ENCODE results near the gene PDRG1. TPM values are rescaled to one million over a fixed set of nuclear protein-coding genes. Genes with fewer than 3 reads are reported as not detected.

PDRG1 gene
- total RNA-seq, 2 donors from 2014 or later: 13.1 to 19.3 TPM

DNA sequence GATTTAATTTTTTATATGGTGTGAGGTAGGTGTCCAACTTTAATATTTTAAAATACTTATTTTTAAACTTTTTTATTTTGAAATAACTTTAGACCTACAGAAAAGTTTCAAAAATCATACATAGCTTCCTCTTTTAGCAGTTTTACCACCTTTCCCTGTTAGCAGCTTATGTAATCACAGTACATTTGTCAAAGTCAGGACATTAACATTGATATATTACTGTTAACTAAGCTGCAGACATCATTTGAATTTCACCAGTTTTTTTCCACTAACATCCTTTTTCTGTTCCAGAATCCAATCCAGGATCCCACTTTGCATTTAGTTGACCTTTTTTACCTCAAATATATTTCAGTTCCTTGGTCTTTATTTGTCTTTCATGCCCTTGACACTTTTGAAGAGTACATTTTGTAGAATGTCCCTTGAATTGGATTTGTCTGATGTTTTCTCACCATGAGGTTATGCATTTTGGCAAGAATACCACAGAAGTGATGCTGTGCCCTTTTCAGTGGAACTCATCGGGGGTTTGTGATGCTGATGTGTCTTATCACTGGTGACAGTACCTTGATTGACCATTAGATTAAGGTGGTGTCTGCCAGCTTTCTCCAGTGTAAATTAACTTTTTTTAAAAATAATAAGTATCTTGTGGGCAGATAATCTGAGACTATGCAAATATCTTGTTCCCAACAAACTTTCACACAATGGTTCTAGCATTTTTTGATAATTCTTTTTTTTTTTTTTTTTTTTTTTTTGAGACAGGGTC is 48.0 kb downstream of the PDRG1 start:
- peaks cover 3% of the 10 kb centered on the region for H3K27me3 Mint-ChIP-seq (ENCODE audit: low read depth)
- ATAC-seq (replicated peaks in 1 of 2): no peak
- no peak overlapping the region for H3K4me3 Mint-ChIP-seq
- H3K9me3 Mint-ChIP-seq: no peaks in the 10 kb centered on the region
- H3K27ac Mint-ChIP-seq: no peak overlapping the region
- no peaks in the 10 kb centered on the region for H3K4me1 Mint-ChIP-seq (ENCODE audit: low read depth)
- DNase-seq: no peak
- H3K36me3 Mint-ChIP-seq (ENCODE audit: insufficient read depth in 2 of 2): no peaks in the 10 kb centered on the region

GRCh38 chr20:31901615-31902014 is 50.2 kb downstream of the PDRG1 start:
- Mint-ChIP-seq H3K27me3 (ENCODE audit: low read depth) (peaks cover 15% of the 10 kb centered on the region), H3K4me3 (no peak overlapping the region), H3K27ac (no peak overlapping the region), H3K36me3 (ENCODE audit: insufficient read depth in 2 of 2) (no peaks in the 10 kb centered on the region), H3K4me1 (ENCODE audit: low read depth) (no peaks in the 10 kb centered on the region), H3K9me3 (no peaks in the 10 kb centered on the region)
- ATAC-seq (replicated peaks in 1 of 2) (no peak), DNase-seq (no peak)

- Mint-ChIP-seq H3K4me1 (ENCODE audit: low read depth) (no peaks in the 10 kb centered on the region), H3K27ac (no peak overlapping the region), H3K4me3 (no peak overlapping the region), H3K27me3 (ENCODE audit: low read depth) (peaks cover 23% of the 10 kb centered on the region), H3K9me3 (no peaks in the 10 kb centered on the region), H3K36me3 (ENCODE audit: insufficient read depth in 2 of 2) (no peaks in the 10 kb centered on the region)
- DNase-seq: no peak
- no peak for ATAC-seq (replicated peaks in 1 of 2)
These were observed 54.3 kb downstream of the PDRG1 start for GRCh38 chr20:31897541-31897940.

GRCh38 chr20:31896049-31896448 is 55.8 kb downstream of the PDRG1 start:
- no peak for ATAC-seq (replicated peaks in 1 of 2)
- no peak for DNase-seq
- Mint-ChIP-seq H3K4me3 (no peak overlapping the region), H3K4me1 (ENCODE audit: low read depth) (no peaks in the 10 kb centered on the region), H3K9me3 (no peaks in the 10 kb centered on the region), H3K36me3 (ENCODE audit: insufficient read depth in 2 of 2) (no peaks in the 10 kb centered on the region), H3K27ac (no peak overlapping the region), H3K27me3 (ENCODE audit: low read depth) (peaks cover 27% of the 10 kb centered on the region)

DNA sequence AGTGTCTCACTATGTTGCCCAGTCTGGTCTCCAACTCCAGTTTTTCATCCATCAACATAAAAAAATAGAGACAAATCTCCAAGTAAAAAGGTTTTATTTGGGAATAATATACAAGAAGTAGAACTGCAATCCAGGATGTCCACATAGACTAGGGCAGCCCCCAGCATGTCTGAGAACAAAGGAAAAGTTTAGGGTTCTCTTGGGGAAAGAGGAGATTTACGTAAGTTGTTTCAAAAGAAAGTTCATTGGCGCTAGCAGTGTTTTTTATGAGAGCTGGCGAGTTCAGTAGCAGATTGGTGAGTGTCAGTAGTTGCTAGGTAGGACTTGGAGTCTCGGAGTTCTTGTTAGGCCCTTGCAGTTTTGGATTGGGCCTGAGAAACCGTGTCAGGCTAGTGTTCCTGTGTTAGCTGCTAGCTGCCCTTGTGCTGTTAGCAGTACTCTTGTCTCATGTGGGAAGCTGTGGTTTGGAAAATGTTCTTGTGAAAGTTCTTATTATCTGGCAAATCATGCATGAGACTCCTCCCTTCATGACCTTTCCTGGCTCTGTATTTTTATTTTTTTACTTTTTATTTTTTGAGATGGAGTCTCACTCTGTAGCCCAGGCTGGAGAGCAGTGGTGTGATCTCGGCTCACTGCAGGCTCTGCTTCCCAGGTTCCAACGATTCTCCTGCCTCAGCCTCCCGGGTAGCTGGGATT is 56.7 kb downstream of the PDRG1 start:
- DNase-seq: peak; percentile 3 to 10
- no peak overlapping the region for H3K27ac Mint-ChIP-seq
- no peaks in the 10 kb centered on the region for H3K9me3 Mint-ChIP-seq
- H3K27me3 Mint-ChIP-seq (ENCODE audit: low read depth): peaks cover 27% of the 10 kb centered on the region
- H3K4me3 Mint-ChIP-seq: no peak overlapping the region
- no peaks in the 10 kb centered on the region for H3K4me1 Mint-ChIP-seq (ENCODE audit: low read depth)
- no peaks in the 10 kb centered on the region for H3K36me3 Mint-ChIP-seq (ENCODE audit: insufficient read depth in 2 of 2)
- ATAC-seq (replicated peaks in 1 of 2): peak; percentile 53 to 54

Other genes with a start within 250 kb of the PDRG1 start
- gene BCL2L1, start 229.2 kb downstream of the PDRG1 start, total RNA-seq: 100 to 1,000 TPM; 120 to 152 TPM
- gene TPX2, start 212.8 kb downstream of the PDRG1 start, total RNA-seq: 100 to 1,000 TPM; 114 to 132 TPM
- gene MYLK2, start 132.7 kb downstream of the PDRG1 start, total RNA-seq: under 1 TPM; 0.49 to 0.53 TPM
- not detected for gene FOXS1, start 106.4 kb downstream of the PDRG1 start, total RNA-seq
- gene DUSP15, start 81.5 kb downstream of the PDRG1 start, total RNA-seq: not detected
- gene TTLL9, start 81.4 kb downstream of the PDRG1 start, total RNA-seq: not detected
- not detected for gene XKR7, start 16.1 kb upstream of the PDRG1 start, total RNA-seq
- not detected for gene CCM2L, start 58.4 kb upstream of the PDRG1 start, total RNA-seq
- gene HCK, start 100.2 kb upstream of the PDRG1 start, total RNA-seq: 1 to 10 TPM in 1 of 2 donors, under 1 TPM in 1; 0.50 to 1.1 TPM
- gene TM9SF4, start 157.7 kb upstream of the PDRG1 start, total RNA-seq: 10 to 100 TPM; 42.9 to 56.7 TPM

All from activated T-cell treated with anti-CD3 and anti-CD28 coated beads, Interleukin-2, amount 50 U/mL, for 72 hours (primary cell).